ENCODE results near the gene OSGEPL1.

OSGEPL1 gene

DNA sequence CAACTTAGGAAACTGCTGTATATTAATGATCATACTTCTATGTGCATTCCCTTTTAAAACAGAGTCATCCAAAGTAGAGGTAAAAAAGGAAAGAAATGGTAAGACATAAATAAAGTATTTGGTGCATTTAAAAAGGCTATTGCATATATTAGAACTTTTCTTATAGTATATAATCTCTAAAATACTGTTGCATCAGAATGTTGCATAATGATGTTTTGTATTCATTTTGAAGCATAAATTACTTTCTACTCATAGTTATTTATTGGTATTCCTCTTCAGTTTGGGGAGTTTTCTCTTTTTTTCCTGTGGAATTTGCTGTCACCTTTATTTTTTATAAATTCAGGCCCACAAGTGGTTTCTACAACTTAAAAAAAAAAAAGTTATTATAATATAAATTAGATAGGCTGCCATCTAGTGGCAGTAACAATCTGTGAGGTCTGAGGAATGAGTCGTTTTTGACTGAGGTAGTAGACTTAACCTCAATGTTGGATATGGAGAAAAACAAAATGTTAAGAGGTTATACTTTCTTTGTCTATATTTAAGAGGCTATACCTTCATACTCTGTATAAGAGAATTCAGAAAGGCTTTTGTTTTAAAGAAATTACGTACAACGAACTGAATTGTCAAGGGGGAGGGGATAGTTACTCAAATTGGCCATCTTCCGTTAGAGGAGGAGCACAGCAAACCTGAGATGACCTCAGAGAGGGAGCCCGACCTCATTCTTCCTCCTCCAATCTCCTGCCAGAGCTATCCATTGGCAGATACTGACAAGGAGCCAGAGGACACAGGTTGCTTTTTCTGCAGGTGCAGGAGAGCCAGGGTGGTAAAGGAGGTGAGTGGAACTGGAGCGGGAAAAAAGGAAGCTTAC lies 64.3 kb downstream of the OSGEPL1 start:
- Histone ChIP-seq H3K27ac (ENCODE audit: low read depth in 2 of 2, low read length in 2 of 2) (no peak overlapping the region), H3K9me3 (ENCODE audit: control insufficient read depth in 2 of 2, low read length in 2 of 2) (no peaks in the 10 kb centered on the region), H3K36me3 (ENCODE audit: control insufficient read depth in 2 of 2, insufficient read depth in 2 of 2, low read length in 2 of 2) (no peaks in the 10 kb centered on the region), H3K27me3 (ENCODE audit: control insufficient read depth in 2 of 2, insufficient read depth in 2 of 2, low read length in 2 of 2) (no peaks in the 10 kb centered on the region), H3K4me1 (ENCODE audit: control insufficient read depth in 2 of 2, insufficient read depth in 2 of 2, low read length in 2 of 2) (no peaks in the 10 kb centered on the region), H3K4me3 (ENCODE audit: low read length in 2 of 2) (peak overlapping the region in 1 of 2 donors; percentile 1), H3K9ac (ENCODE audit: low read depth in 1 of 2, low read length in 2 of 2) (no peak overlapping the region)
